CD1c-positive myeloid dendritic cell (primary cell): ENCODE results near the gene ATP6V1B1.

Source experiments
- DNase-seq: peaks from one replicate; pipeline ENCODE4 v3.0.0-alpha.2; 2016; ENCODE audit errors: extremely low spot score

ATP6V1B1 gene

DNA sequence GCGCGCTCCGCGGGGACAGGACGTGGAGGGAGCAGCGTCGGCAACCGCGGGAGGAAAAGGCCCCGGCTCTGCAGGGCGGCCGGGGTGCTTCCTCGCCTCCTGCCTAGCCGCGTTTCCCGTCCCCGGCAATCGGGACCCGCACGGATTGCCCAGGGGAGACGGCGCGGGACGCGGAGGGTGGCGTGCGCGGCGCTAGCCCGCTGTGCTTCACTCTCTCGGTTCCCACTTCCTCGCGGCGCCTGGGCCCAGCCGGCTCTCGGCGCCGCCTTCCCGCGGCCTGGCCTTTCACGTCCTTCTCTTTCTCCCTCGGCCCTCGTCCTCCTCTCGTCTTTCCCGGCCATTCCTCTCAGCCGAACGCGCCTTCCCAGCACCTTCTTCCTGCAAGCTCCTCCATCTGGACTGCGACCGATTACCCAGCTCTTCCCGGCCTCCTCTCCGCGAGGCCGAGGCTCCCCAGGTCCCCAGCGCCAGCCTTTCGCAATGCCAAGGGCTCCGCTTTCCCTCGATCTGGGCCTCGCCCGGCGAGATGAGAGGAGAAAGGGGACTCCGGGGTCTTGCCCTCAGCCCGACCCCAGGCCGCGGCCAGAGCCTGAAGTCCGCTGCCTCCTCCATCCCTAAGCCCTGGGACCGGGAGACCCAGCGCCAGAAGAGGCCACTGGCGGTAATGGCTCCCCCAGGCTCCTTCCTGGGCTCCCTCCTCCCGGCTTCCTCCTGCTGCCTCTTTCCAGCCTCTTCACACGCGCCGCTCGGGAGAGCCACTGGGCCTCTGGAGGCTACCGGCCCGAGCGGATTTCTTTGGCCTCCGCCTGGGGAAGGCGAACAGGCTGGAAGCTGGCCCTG, 34.3 kb upstream of the ATP6V1B1 start:
- DNase-seq: peak; percentile 49

GRCh38 chr2:70902067-70902442, 33.6 kb upstream of the ATP6V1B1 start:
- DNase-seq: no peak

- DNase-seq: no peak
These were observed 33.1 kb upstream of the ATP6V1B1 start for GRCh38 chr2:70902579-70902978.

- no peak for DNase-seq
These were observed 32.5 kb upstream of the ATP6V1B1 start for GRCh38 chr2:70903171-70903570.

DNA sequence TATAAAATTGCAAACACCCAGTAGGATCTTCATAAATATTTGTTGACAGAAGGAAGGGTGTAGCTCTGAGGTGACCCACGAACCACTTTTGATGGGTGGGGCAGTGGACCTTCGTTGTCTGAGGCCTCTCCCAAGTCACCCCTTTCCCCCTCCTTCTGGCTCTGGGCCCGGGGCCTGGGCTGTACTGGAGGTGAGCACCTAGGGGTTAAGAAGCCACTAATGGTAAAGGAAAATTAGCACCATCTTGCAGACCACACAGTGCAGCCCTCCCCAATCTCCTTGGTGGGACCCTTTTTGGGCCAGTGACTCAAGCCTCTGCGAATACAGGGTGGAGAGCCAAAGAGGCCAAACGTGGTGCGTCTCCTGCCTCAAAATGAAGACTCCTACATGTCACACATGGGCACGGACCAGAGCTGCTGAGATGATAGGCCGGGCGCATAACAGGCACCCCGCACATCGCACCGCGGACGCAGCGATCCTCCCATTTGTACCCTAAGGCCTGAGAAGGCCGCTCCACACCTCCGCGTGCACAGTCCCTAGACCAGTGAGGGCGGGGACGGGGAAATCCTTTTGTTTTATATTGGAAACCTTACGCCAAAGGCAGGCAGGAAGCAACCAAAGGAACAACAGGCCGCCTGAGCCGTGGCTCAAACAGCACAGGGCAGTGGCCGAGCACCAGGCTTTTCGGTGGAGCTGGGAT, 31.9 kb upstream of the ATP6V1B1 start:
- no peak for DNase-seq

GRCh38 chr2:70904371-70905216, 31.1 kb upstream of the ATP6V1B1 start:
- DNase-seq: no peak

GRCh38 chr2:70905443-70906421, 30.0 kb upstream of the ATP6V1B1 start:
- peak; percentile 32 for DNase-seq

- peak; percentile 63 for DNase-seq
These were observed 29.2 kb upstream of the ATP6V1B1 start for GRCh38 chr2:70906439-70907005.

DNA sequence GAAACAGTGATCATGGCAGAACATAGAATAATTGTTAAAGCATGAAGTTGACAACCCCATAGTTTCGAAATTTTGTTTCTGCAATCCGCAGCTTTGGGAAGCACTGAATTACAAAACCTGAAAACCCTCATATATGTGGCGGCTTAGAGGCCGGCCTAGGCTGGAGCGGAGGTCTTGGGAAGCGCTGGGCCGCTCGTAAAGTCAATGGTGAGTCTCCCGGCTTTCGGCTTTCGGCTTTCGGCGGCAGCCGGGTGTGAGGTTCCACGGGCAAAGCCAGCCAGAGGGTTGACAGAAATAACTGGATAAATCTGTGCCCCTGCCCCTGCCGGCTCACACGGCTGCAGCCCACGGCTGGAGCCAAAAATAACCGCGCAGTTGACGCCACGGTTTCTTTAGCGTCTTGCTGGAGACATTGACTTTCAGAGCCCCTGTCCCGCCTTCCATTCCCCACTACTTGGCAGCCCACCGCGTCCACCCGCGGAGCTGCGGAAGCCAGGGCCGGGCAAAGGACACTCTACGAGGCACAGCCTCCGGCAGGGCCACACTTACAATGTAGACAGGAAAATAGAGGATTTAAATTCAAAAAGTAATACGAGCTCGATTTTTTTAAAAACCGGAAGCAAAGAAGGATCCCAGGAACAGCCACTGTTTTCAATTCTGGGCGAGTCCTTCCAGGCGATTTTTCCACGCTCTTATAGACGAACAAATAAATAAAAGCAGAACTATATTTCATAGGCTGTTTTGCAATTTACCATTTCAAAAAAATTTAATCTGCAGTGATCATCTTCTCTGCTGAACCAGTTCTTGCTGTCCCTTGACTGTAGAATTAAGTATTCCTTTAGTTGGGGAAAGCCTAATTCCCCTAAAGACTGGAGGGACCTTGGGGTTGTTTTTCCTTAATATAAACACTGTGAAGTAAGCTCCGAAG, 28.3 kb upstream of the ATP6V1B1 start:
- DNase-seq: peak; percentile 62

- DNase-seq: no peak
These were observed 19.4 kb upstream of the ATP6V1B1 start for GRCh38 chr2:70916291-70916690.

- no peak for DNase-seq
These were observed 17.7 kb upstream of the ATP6V1B1 start for GRCh38 chr2:70918016-70918415.

DNA sequence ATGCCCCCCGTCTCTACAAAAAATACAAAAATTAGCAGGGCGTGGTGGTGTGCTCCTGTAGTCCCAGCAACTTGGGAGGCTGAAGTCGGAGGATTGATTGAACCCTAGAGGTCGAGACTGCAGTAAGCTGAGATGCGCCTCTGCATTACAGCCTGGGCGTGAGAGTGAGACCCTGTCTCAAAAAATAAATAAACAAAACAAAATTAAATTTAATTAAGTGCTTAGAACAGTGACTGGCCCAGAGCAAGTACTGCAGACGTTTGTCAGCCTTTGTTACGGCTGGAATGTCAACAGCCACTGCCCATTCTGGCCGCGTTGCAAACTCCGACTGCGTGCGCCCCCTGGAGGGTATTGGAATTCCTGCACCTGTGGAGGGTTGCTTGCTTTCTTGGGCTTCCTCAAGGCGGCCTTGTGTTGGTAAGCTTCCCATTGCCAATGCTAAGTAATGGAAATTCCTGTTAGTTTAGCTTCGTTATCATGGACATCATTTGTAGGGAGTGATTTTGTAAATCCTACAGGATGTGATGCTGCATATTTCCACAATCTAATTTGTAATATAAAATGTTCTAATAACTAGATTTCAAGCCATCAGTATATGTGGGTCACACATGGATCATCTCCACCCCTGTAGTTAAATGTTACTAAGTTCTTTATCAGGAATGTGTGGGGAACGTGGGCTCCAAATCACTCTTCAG, 15.9 kb upstream of the ATP6V1B1 start:
- DNase-seq: peak; percentile 88

DNA sequence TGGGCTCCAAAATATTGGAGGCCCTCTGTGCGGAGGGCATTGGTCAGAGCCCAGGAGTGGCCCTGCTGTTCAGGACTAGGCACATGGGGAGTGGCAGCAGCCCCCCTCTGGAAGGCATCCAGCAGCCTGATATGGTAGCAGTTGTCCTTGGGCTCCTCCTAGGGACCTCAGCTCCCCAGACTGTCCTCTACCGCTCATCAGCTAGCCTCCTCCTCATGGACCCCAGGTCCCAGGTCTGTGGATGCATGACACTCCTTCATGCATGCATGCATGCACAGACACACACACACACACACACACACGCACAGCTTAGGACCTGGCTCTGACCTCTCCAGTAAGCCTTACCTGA, 15.4 kb upstream of the ATP6V1B1 start:
- DNase-seq: no peak

DNA sequence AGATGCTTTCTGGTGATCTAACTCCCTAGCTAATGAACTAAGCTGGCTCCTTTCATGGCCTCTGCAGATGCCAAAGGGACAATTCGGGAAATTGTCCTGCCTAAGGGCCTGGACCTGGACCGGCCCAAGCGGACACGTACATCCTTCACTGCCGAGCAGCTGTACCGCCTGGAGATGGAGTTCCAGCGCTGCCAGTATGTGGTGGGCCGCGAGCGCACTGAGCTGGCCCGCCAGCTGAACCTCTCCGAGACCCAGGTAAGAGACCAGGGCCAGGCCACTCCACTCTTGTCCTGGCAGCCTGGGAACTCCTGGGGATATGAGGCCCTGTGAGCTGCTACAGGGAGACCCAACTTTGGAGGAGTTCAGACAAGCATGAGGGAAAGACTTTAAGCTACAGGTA, 14.7 kb upstream of the ATP6V1B1 start:
- no peak for DNase-seq

- no peak for DNase-seq
These were observed 13.9 kb upstream of the ATP6V1B1 start for GRCh38 chr2:70921839-70922234.

DNA sequence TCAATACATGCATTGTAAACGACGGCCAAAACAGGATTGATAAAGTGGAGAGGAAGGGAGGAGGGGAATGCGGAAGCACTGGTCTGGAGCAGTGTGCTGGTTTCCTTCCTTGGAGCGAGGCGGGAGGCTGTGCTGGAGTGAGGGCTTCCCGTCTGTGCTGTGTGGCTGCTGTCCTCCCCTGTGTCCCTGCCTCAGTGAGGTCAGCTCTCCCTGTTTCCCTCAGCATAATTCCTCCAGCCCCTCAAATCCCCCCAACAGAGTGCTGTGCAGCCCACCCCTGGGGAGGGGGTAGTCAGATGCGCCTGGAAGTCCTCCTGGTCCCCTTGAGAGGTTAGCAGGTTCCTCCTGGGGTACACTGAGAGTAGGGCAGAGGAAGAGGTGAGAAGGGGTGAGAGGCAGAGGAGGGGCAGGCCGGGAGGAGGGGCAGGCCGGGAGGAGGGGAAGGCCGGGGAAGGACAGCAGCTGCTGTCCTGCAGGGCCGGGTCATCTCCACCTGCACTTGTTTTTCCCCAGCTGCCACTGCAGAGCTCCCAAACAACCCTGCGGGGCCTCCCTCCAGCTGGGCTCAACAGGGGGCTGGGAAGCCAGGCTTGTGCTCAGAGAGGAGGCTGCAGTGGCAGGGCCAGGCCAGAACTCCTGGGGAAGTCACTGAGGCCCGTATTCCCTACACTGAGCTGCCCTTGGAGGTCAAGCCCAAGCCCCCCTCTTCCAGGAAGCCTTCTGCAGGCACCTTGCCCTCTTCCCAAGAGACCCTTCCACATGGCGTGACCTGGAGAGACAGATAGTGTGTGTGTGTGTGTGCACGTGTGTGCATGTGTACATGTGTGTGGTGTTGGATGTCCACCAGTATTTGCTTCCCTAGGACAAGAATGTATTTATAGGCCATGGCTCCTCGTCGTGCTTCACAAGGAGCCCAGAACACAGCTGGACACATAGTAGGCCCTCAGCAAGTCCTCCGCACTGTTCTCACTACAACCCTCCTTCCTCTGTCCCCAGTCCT, 13.2 kb upstream of the ATP6V1B1 start:
- DNase-seq: no peak

- no peak for DNase-seq
These were observed 12.2 kb upstream of the ATP6V1B1 start for GRCh38 chr2:70923378-70924015.
